SK-N-SH (cell line): ENCODE results near the gene GYPC.

ENCODE experiments used
- CHD2 ChIP-seq: fragments of 150-350 bp; IDR thresholded peaks from 2 replicates; pipeline ENCODE4 v1.6.1; 2018; ENCODE audit warnings: low read length; ENCODE audit not compliant: partially characterized antibody
- CTCF ChIP-seq: fragments of 200-600 bp; sonication (generic); IDR thresholded peaks from 2 replicates; pipeline ENCODE4 v1.6.1; 2017; ENCODE audit warnings: antibody characterized with exemption, mild to moderate bottlenecking, moderate library complexity
- EP300 ChIP-seq, 2 experiments: IDR thresholded peaks; 2 replicates each; pipeline versions ENCODE4 v1.4.0 to v1.6.1; 2012; ENCODE audit warnings: borderline replicate concordance in 1 of 2, low read depth in 1 of 2, low read length in 1 of 2
- EZH2phosphoT487 ChIP-seq: fragments of 200-600 bp; sonication (generic); IDR thresholded peaks from 2 replicates; pipeline ENCODE4 v1.6.1; 2017; ENCODE audit warnings: low read depth, mixed run types, mild to moderate bottlenecking, antibody characterized with exemption, moderate library complexity, borderline replicate concordance
- MAX ChIP-seq: IDR thresholded peaks from 2 replicates; pipeline ENCODE4 v1.4.0; 2012; ENCODE audit warnings: low read depth
- POLR2AphosphoS5 ChIP-seq: IDR thresholded peaks from 2 replicates; pipeline ENCODE4 v1.6.1; 2012; ENCODE audit warnings: low read depth, low read length
- SIN3A ChIP-seq: IDR thresholded peaks from 2 replicates; pipeline ENCODE4 v1.6.1; 2012; ENCODE audit warnings: low read depth, mild to moderate bottlenecking, low read length, moderate library complexity, borderline replicate concordance
- TAF1 ChIP-seq: IDR thresholded peaks from 2 replicates; pipeline ENCODE4 v1.6.1; 2012; ENCODE audit warnings: low read depth, mild to moderate bottlenecking, low read length, moderate library complexity, borderline replicate concordance
- ZBTB33 ChIP-seq: IDR thresholded peaks from 2 replicates; pipeline ENCODE4 v1.4.0; 2012; ENCODE audit warnings: low read depth, borderline replicate concordance
- TF ChIP-seq, protein P1 (sequence below): IDR thresholded peaks from 2 replicates; pipeline ENCODE4 v1.6.1; 2012; ENCODE audit warnings: mild to moderate bottlenecking, low read depth, low read length, moderate library complexity

- TF ChIP-seq POLR2AphosphoS5 (no peak), ZBTB33 (no peak), CHD2 (no peak), EP300 (IDR thresholded peaks at IDR 0.05; ENCODE audit: borderline replicate concordance in 1 of 2, low read depth in 1 of 2, low read length in 1 of 2) (no peak), EZH2phosphoT487 (no peak), TAF1 (no peak), CTCF (no peak), MAX (no peak), SIN3A (no peak)
- TF ChIP-seq, protein P1, sequence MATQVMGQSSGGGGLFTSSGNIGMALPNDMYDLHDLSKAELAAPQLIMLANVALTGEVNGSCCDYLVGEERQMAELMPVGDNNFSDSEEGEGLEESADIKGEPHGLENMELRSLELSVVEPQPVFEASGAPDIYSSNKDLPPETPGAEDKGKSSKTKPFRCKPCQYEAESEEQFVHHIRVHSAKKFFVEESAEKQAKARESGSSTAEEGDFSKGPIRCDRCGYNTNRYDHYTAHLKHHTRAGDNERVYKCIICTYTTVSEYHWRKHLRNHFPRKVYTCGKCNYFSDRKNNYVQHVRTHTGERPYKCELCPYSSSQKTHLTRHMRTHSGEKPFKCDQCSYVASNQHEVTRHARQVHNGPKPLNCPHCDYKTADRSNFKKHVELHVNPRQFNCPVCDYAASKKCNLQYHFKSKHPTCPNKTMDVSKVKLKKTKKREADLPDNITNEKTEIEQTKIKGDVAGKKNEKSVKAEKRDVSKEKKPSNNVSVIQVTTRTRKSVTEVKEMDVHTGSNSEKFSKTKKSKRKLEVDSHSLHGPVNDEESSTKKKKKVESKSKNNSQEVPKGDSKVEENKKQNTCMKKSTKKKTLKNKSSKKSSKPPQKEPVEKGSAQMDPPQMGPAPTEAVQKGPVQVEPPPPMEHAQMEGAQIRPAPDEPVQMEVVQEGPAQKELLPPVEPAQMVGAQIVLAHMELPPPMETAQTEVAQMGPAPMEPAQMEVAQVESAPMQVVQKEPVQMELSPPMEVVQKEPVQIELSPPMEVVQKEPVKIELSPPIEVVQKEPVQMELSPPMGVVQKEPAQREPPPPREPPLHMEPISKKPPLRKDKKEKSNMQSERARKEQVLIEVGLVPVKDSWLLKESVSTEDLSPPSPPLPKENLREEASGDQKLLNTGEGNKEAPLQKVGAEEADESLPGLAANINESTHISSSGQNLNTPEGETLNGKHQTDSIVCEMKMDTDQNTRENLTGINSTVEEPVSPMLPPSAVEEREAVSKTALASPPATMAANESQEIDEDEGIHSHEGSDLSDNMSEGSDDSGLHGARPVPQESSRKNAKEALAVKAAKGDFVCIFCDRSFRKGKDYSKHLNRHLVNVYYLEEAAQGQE = no peak
Measured at GRCh38 chr2:126652323-126652891, 3.6 kb upstream of the GYPC start.
